K562 (cell line): Measurements from ENCODE around the gene CNN3. TPM values are rescaled to one million over a fixed set of nuclear protein-coding genes. Genes with fewer than 3 reads are reported as not detected.

Experiments
- ATAC-seq: fragments of 200-7000 bp; cut with Tn5 transposase; 3 replicates; pipeline ENCODE4 v1.9.1; 2020; ENCODE audit warnings: moderate library complexity
- BruUV-seq: library from RNA; stranded (reverse); fragments of 400-500 nt; replicated peaks from 2 replicates; lab custom pipeline; 2021; lab: Mats Ljungman, UMichigan
- CTCF ChIA-PET: fragments of 300-600 bp; formaldehyde crosslinking; extraction: SDS; loops from one replicate; lab custom pipeline; 2021; ENCODE audit warnings: low intra/inter-chr PET ratio; lab: Yijun Ruan, JAX
- POLR2A ChIA-PET: fragments of 300-600, 350-650 bp; sonication (Branson Sonifier 250); formaldehyde crosslinking; extraction: SDS; loops from one replicate; lab custom pipeline; 2021; ENCODE audit warnings: antibody characterized with exemption, inconsistent platforms; lab: Yijun Ruan, JAX
- DNase-seq, 4 experiments: peaks; one replicate each; pipeline versions ENCODE4 v3.0.0 to v3.0.0-alpha.2; 2011 to 2018; ENCODE audit warnings: low spot score in 3 of 4, mixed read lengths in 3 of 4; ENCODE audit errors: extremely low read depth in 1 of 4
- FAIRE-seq: peaks from 2 replicates; lab custom pipeline; 2011; peaks lifted over from hg19 to GRCh38; lab: Jason Lieb, UNC
- H2AFZ ChIP-seq: 2 replicates; pipeline ENCODE4 v1.6.0; 2011; ENCODE audit warnings: low read depth, low read length, control low read depth, inconsistent platforms
- H3K27ac ChIP-seq: fragments of 200-600 bp; 3 replicates; pipeline ENCODE4 v1.8.0; 2011; ENCODE audit warnings: low read depth, mild to moderate bottlenecking, control low read depth, inconsistent platforms, low read length, moderate library complexity, mixed read lengths; ENCODE audit errors: extremely low read depth
- H3K27me3 ChIP-seq, 2 experiments: fragments of 300-600 bp in 1 of 2; 2 replicates in 1 of 2; 3 replicates in 1 of 2; pipeline versions ENCODE4 v1.6.0 to v1.8.0; 2011; ENCODE audit warnings: inconsistent platforms in 2 of 2, low read length in 2 of 2, mild to moderate bottlenecking in 1 of 2, mixed read lengths in 1 of 2, moderate library complexity in 1 of 2; ENCODE audit not compliant: control insufficient read depth in 2 of 2, insufficient read depth in 2 of 2
- H3K36me3 ChIP-seq: fragments of 300-600 bp; 3 replicates; pipeline ENCODE4 v1.8.0; 2011; ENCODE audit warnings: mild to moderate bottlenecking, low read length, inconsistent platforms; ENCODE audit not compliant: control insufficient read depth, insufficient read depth
- H3K4me1 ChIP-seq, 2 experiments: fragments of 200-600 bp in 1 of 2; replicated peaks in 1 of 2; 2 replicates in 1 of 2; 3 replicates in 1 of 2; pipeline versions ENCODE4 v1.5.1 to v1.8.0; 2011; ENCODE audit warnings: inconsistent platforms in 2 of 2, low read length in 2 of 2, mild to moderate bottlenecking in 1 of 2, mixed read lengths in 1 of 2, moderate library complexity in 1 of 2; ENCODE audit not compliant: control insufficient read depth in 2 of 2, insufficient read depth in 2 of 2
- H3K4me2 ChIP-seq: 2 replicates; pipeline ENCODE4 v1.6.1; 2011; ENCODE audit warnings: low read length, control low read depth, inconsistent platforms, mixed read lengths; ENCODE audit not compliant: insufficient read depth
- H3K4me3 ChIP-seq: fragments of 200-600 bp; sonication (generic), shearing (Covaris generic); 2 replicates; pipeline ENCODE4 v1.5.1; 2016; ENCODE audit warnings: control low read depth, inconsistent platforms
- H3K79me2 ChIP-seq: fragments of 200-600 bp; 3 replicates; pipeline ENCODE4 v1.8.0; 2011; ENCODE audit warnings: low read length, inconsistent platforms; ENCODE audit not compliant: control insufficient read depth, insufficient read depth
- H3K9ac ChIP-seq, 2 experiments: 2 replicates each; pipeline versions ENCODE4 v1.6.0 to v1.6.1; 2011; ENCODE audit warnings: low read depth in 2 of 2, low read length in 2 of 2, control low read depth in 1 of 2, inconsistent platforms in 1 of 2, mild to moderate bottlenecking in 1 of 2, mixed read lengths in 1 of 2; ENCODE audit not compliant: insufficient read depth in 1 of 2
- H3K9me1 ChIP-seq: one replicate; pipeline ENCODE4 v1.6.0; 2011; ENCODE audit warnings: inconsistent platforms, mild to moderate bottlenecking, low read length, moderate library complexity; ENCODE audit not compliant: control insufficient read depth, insufficient read depth
- H3K9me3 ChIP-seq: replicated peaks from 2 replicates; pipeline ENCODE4 v1.5.1; 2011; ENCODE audit warnings: low read depth, low read length, inconsistent platforms; ENCODE audit not compliant: control insufficient read depth, insufficient read depth
- H4K20me1 ChIP-seq: replicated peaks from 2 replicates; pipeline ENCODE4 v1.6.1; 2011; ENCODE audit warnings: low read length, inconsistent platforms, mixed read lengths; ENCODE audit not compliant: control insufficient read depth, insufficient read depth
- BRD4 ChIP-seq: fragments of 200-600 bp; sonication (generic); IDR thresholded peaks from 2 replicates; pipeline ENCODE4 v1.6.1; 2017; ENCODE audit warnings: inconsistent platforms
- BRD9 ChIP-seq: fragments of 450-650 bp; IDR thresholded peaks from 2 replicates; pipeline ENCODE4 v1.6.1; 2018; ENCODE audit warnings: low read depth; ENCODE audit not compliant: partially characterized antibody
- CBX8 ChIP-seq: fragments of 200-600 bp; sonication (generic); IDR thresholded peaks from 2 replicates; pipeline ENCODE4 v1.6.1; 2012; ENCODE audit warnings: borderline replicate concordance, mixed run types, low read depth, mild to moderate bottlenecking, moderate library complexity, mixed read lengths, low read length, control low read depth, inconsistent platforms; ENCODE audit not compliant: poor library complexity, severe bottlenecking; ENCODE audit errors: extremely low read depth
- CCNT2 ChIP-seq: IDR thresholded peaks from 2 replicates; pipeline ENCODE4 v1.6.1; 2011; ENCODE audit warnings: borderline replicate concordance, low read depth, mild to moderate bottlenecking, moderate library complexity, mixed read lengths, low read length; ENCODE audit not compliant: insufficient read length; ENCODE audit errors: extremely low read depth
- GATA2 ChIP-seq: sonication (generic); formaldehyde crosslinking; IDR thresholded peaks from 2 replicates; pipeline ENCODE4 v1.4.0; 2020; ENCODE audit warnings: mild to moderate bottlenecking, missing genetic modification reagents
- KLF16 ChIP-seq: IDR thresholded peaks from 2 replicates; pipeline ENCODE4 v1.6.1; 2016; ENCODE audit warnings: antibody characterized with exemption
- NRF1 ChIP-seq, 2 experiments: fragments of 450-650 bp; IDR thresholded peaks in 1 of 2; conservative IDR thresholded peaks in 1 of 2; 2 replicates each; pipeline ENCODE4 v1.6.1; 2014; ENCODE audit warnings: mild to moderate bottlenecking in 2 of 2
- SIRT6 ChIP-seq: IDR thresholded peaks from one replicate; pipeline ENCODE4 v1.6.1; 2012; ENCODE audit warnings: low read depth, mild to moderate bottlenecking, control low read depth, inconsistent platforms, low read length, moderate library complexity
- SMARCA4 ChIP-seq: fragments of 450-650 bp; IDR thresholded peaks from 2 replicates; pipeline ENCODE4 v1.6.1; 2016
- TSC22D4 ChIP-seq: fragments of 450-650 bp; IDR thresholded peaks from 2 replicates; pipeline ENCODE4 v1.6.1; 2016; ENCODE audit warnings: missing genetic modification characterization, missing biosample characterization, control low read depth
- WGBS: fragments of 100-300 bp; shearing (Covaris generic); methylation state at CpG from one replicate; pipeline ENCODE4 v1.1.6; 2016; ENCODE audit warnings: low coverage, mixed read lengths; ENCODE audit not compliant: insufficient coverage; ENCODE audit errors: missing lambda C conversion rate; 5-methylcytosine and 5-hydroxymethylcytosine counted together
- in situ Hi-C: fragments of 300-500 bp; cut with MboI; formaldehyde crosslinking; loops from 4 replicates; pipeline ENCODE4 v1.15.0; 2018; ENCODE audit warnings: inconsistent platforms, mixed read lengths
- intact Hi-C: fragments of 100-400 bp; cut with micrococcal nuclease; formaldehyde crosslinking; loops from 2 replicates; pipeline ENCODE4 v1.14.2; 2022
- polyA plus RNA-seq, 8 experiments: library from polyadenylated mRNA; depleted of rRNA in 4 of 8; stranded (reverse) in 5 of 8; unstranded in 3 of 8; fragments of >200 nt; fragmentation: Nextera tagmentation in 2 of 8; fragmentation: Illumina TruSeq in 1 of 8; extraction: Ambion mirVana in 2 of 8; extraction: Trizol in 1 of 8; gene quantifications; 2 replicates each; pipeline versions ENCODE4 v1.2.1 to v1.2.3, GENCODE V29; 2011 to 2014; ENCODE audit warnings: inconsistent platforms in 1 of 8, missing spikeins in 1 of 8
- total RNA-seq, 7 experiments: library from RNA; depleted of rRNA in 6 of 7; stranded (reverse); fragments of >200 nt in 6 of 7; fragmentation: Illumina TruSeq in 2 of 7; extraction: Trizol in 2 of 7; gene quantifications; 2 replicates each; pipeline versions ENCODE4 v1.2.1 to v1.2.3, GENCODE V29; 2011 to 2021; ENCODE audit warnings: low replicate concordance in 1 of 7
- TF ChIP-seq, protein P1 (sequence below): fragments of 450-650 bp; formaldehyde crosslinking; IDR thresholded peaks from 2 replicates; pipeline ENCODE4 v1.4.0; 2020; ENCODE audit warnings: mild to moderate bottlenecking, moderate library complexity
- TF ChIP-seq, protein P2 (sequence below): fragments of 450-650 bp; IDR thresholded peaks from 2 replicates; pipeline ENCODE4 v1.6.1; 2018; ENCODE audit not compliant: partially characterized antibody

The CNN3 gene
- total and polyA plus RNA-seq, 9 of the 15 experiments (the other 6 are each of a cell fraction or from before 2014, with no cell fraction given): 0.06 to 0.62 (median 0.18) TPM; not detected in 4

DNA sequence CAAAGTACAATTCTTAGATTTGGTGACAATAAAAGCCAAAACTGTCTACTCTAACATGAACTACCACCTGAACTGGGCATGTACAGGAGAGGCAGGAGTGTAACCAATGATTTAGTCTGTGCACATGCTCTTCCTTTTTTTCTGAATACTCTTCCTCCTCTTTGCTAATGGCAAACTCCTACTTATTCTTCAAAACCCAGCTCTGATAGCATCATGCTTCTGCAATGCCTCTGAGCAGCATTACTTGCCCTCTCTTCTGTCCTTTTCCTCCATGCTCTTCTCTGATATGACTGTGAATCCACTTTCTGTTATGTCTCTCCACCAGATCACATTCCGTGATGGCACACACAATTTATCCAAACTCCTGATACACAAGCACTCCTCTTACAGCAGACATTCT is 31.4 kb downstream of the CNN3 start:
- no peak for DNase-seq
- ChIA-PET CTCF (no interaction called here), POLR2A (no interaction called here)
- no TSS peak for BruUV-seq
- H3K9me3 ChIP-seq: no peaks in the 10 kb centered on the region
- intact Hi-C loops (no loop called here), in situ Hi-C loops (no loop called here)
- peaks cover 7 to 8% of the 10 kb centered on the region in 2 experiments; a peak in 3 of 5 replicates for H3K27me3 ChIP-seq
- TF ChIP-seq GATA2 (CRISPR knock-in tag) (no peak), BRD9 (no peak), SIRT6 (no peak), NRF1 (conservative IDR thresholded peaks at IDR 0.05 in 1 of 2, IDR thresholded peaks at IDR 0.05 in 1 of 2) (no peak), BRD4 (no peak), KLF16 (no peak), TSC22D4 (no peak)
- no peak overlapping the region for H3K4me2 ChIP-seq
- ATAC-seq: no peak
- no peak overlapping the region for H3K27ac ChIP-seq
- H3K4me1 ChIP-seq: no peaks in the 10 kb centered on the region
- H3K79me2 ChIP-seq: no peaks in the 10 kb centered on the region
- no peaks in the 10 kb centered on the region for H3K36me3 ChIP-seq
- H2AFZ ChIP-seq: no peak overlapping the region
- H3K9me1 ChIP-seq: no peaks in the 10 kb centered on the region
- no peak overlapping the region for H3K4me3 ChIP-seq
- no peaks in the 10 kb centered on the region for H4K20me1 ChIP-seq
- no peak for FAIRE-seq
- H3K9ac ChIP-seq: no peak overlapping the region
- 0% methylated on average over 1 of the region's 1 CpG for WGBS

DNA sequence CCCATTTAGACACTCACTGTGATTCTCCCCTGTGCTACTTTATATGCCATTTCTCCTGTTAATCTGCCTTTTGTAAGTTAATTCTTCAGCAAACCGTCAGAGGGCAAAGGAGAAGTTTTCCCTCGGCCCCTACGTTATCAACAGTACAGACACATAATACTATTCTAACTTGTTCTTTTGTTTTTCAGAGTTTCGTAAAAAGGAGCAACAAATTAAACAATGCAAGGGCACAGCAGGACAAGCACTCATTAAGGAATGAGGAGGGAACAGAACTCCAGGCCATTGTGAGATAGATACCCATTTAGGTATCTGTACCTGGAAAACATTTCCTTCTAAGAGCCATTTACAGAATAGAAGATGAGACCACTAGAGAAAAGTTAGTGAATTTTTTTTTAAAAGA is 32.3 kb downstream of the CNN3 start:
- intact Hi-C loops: no loop called here
- 0% methylated on average over 4 of the region's 4 CpGs for WGBS
- Histone ChIP-seq H4K20me1 (no peaks in the 10 kb centered on the region), H3K27ac (no peak overlapping the region), H3K79me2 (no peaks in the 10 kb centered on the region), H3K4me2 (no peak overlapping the region), H3K9me3 (no peaks in the 10 kb centered on the region), H3K36me3 (no peaks in the 10 kb centered on the region), H3K4me3 (no peak overlapping the region), H3K9ac (no peak overlapping the region), H3K9me1 (no peaks in the 10 kb centered on the region), H2AFZ (no peak overlapping the region), H3K4me1 (no peaks in the 10 kb centered on the region), H3K27me3 (peaks cover 8 to 15% of the 10 kb centered on the region in 2 experiments; a peak in 3 of 5 replicates)
- ATAC-seq (no peak), FAIRE-seq (no peak), DNase-seq (no peak)
- POLR2A ChIA-PET: no interaction called here
- CTCF ChIA-PET: no interaction called here
- no TSS peak for BruUV-seq
- in situ Hi-C loops: no loop called here
- TF ChIP-seq CCNT2: no peak
- TF ChIP-seq, protein P1, sequence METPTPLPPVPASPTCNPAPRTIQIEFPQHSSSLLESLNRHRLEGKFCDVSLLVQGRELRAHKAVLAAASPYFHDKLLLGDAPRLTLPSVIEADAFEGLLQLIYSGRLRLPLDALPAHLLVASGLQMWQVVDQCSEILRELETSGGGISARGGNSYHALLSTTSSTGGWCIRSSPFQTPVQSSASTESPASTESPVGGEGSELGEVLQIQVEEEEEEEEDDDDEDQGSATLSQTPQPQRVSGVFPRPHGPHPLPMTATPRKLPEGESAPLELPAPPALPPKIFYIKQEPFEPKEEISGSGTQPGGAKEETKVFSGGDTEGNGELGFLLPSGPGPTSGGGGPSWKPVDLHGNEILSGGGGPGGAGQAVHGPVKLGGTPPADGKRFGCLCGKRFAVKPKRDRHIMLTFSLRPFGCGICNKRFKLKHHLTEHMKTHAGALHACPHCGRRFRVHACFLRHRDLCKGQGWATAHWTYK (CRISPR knock-in tag): no peak
- TF ChIP-seq, protein P2, sequence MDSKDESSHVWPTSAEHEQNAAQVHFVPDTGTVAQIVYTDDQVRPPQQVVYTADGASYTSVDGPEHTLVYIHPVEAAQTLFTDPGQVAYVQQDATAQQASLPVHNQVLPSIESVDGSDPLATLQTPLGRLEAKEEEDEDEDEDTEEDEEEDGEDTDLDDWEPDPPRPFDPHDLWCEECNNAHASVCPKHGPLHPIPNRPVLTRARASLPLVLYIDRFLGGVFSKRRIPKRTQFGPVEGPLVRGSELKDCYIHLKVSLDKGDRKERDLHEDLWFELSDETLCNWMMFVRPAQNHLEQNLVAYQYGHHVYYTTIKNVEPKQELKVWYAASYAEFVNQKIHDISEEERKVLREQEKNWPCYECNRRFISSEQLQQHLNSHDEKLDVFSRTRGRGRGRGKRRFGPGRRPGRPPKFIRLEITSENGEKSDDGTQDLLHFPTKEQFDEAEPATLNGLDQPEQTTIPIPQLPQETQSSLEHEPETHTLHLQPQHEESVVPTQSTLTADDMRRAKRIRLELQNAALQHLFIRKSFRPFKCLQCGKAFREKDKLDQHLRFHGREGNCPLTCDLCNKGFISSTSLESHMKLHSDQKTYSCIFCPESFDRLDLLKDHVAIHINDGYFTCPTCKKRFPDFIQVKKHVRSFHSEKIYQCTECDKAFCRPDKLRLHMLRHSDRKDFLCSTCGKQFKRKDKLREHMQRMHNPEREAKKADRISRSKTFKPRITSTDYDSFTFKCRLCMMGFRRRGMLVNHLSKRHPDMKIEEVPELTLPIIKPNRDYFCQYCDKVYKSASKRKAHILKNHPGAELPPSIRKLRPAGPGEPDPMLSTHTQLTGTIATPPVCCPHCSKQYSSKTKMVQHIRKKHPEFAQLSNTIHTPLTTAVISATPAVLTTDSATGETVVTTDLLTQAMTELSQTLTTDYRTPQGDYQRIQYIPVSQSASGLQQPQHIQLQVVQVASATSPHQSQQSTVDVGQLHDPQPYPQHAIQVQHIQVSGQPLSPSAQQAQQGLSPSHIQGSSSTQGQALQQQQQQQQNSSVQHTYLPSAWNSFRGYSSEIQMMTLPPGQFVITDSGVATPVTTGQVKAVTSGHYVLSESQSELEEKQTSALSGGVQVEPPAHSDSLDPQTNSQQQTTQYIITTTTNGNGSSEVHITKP: no peak
- no peak for TF ChIP-seq SMARCA4
- no peak for TF ChIP-seq CBX8
